Muscle of back (tissue), 13 donors: Measurements from ENCODE around the gene UBR2. TPM values are rescaled to one million over a fixed set of nuclear protein-coding genes. Genes with fewer than 3 reads are reported as not detected.

ENCODE experiments used
- DNase-seq, 3 donors: peaks; one replicate each; pipeline versions ENCODE4 v3.0.0 to v3.0.0-alpha.2; 2013
- long read RNA-seq, 9 donors: transcript quantifications; one replicate each; lab custom pipeline, GENCODE V29; 2026
- polyA plus RNA-seq, 10 donors: library from polyadenylated mRNA; unstranded; fragments of 120-200 nt; gene quantifications; one replicate each; pipeline ENCODE4 v1.2.1, GENCODE V29; 2013; ENCODE audit not compliant: insufficient read length in 10 of 10

The UBR2 gene
- polyA plus RNA-seq = 10 to 100 TPM; 13.1 to 22.1 (median 17.2) TPM
- long read RNA-seq, donor 1 = 0 reads
- long read RNA-seq, donor 2 = 0 reads
- long read RNA-seq, donor 3 = 0 reads
- long read RNA-seq, donor 4 = 0 reads
- long read RNA-seq, donor 5, partial matches to known transcripts = 5 of 5 reads
- long read RNA-seq, donor 5, other reads (novel, unspliced or antisense) = 0 of 5 reads
- long read RNA-seq, donor 6 = 0 reads
- long read RNA-seq, donor 7 = 0 reads
- long read RNA-seq, donor 8 = 0 reads
- long read RNA-seq, donor 9 = 0 reads

DNA sequence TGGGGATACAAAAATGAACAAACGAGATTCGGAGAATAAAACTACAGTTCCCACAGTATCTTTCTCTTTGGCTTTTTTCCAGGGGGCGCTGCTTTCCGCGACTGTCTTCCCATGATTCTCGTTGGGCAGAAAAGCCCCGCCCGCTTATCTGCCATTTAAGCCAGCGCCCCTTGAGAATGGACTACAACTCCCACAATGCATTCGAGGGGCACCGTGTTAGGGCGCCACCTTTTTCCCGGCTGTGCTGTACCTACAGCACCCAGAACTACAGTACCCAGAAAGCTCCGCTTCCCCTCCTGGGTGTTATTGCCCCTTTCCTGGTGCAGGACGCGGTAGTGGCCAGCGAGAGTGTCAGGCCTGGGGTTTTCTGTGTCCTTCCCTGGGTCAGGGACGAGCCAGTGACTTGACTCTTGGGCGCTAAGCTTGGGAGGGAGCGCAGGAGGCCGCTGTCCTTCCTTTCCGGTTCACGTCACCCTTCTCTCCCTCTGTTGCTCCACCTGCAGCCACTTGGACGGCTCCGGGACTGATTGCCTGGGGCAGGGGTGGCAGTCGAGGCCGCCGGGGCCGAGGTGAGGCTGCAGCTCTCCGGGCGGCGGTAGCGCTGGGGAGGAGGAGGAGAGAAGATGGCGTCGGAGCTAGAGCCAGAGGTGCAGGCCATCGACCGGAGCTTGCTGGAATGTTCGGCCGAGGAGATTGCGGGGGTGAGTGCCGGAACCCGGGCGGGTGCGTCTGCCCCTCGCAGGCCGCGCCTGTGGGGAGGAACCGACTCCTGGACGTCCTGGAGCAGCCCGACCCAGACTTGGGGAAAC lies at the start of gene UBR2:
Gene UBR2 (plus strand): TSS at position 333 of the 809 bp plus-strand sequence. CDS start 291 bp downstream, at position 624.
- DNase-seq = peak; percentile 98 to 99 (median 99)

DNA sequence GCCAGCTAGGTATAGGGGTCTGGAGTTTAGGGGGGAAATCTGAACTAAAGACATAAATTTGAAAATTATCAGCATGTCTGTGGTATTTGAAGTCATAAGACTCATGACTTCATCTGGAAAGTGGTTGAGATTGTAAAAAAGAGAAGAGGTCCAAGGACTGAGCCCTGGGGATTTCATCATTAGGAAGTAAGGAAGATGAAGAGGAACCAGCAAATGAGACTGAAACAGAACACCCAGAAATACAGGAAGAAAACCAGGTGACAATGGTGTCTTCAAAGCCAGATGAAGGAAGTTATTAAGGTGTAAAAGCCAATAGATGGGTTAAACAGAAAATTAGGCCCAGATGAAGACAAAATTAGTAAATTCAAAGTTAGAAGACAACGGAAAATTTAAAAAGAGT lies 49.1 kb upstream of the UBR2 start:
- DNase-seq = no peak

DNA sequence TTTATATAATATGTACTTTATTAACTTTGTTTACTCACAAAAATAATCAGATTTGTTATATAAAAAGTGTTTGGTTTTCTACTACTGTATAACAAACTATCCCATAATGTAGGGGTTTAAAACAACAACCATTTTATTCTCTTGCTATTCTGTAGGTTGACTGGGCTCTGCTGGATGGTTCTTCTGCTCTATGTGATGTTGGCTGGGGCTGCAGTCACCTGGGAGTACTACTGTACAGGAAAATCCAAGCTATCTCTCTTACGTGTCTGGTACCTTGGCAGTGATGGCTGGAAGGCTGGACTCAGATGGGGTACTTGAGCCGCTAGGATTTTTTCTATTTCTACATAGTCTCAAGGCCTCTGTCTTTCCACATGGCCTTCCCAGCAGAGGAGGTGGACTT lies 44.0 kb upstream of the UBR2 start:
- DNase-seq = no peak

DNA sequence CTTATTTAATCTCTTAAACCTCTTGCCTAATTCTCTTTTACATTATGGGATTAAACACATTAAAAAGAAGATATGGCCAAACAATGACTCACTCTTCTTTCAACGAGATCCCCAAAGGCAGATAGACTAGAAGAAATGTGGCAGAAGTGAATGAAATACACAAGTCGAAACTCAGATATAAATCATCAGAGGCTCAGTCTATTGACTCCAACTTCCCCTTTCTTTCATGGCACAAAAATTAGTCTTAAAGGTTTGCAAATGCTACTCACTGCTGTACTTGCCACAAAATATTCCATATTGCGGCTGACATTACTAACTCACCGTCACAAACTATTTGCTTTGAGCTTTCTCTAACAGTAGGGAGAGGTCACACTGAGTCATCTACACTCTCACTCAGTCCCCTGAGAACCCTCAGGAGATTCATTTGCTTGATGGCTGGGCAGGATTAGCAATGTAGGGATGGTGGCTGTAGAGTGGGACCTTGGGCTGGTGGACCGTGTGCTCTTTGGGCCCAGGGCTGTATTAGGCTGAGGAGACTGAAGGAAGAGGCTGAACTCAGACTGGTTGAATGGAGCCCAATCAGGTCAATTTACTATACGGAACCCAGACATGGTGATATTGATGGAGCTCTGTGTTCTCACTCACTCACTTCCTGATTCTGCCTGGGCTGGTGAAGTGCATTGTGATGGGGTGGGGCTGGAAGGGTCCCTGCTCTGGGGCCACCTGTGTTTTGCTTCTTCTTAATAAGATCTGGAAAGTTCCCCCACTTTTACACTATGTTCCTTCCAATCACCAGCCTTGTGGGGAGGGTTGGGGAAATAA lies 42.8 kb upstream of the UBR2 start:
- DNase-seq = peak in 1 of 3 donors; percentile 76

DNA sequence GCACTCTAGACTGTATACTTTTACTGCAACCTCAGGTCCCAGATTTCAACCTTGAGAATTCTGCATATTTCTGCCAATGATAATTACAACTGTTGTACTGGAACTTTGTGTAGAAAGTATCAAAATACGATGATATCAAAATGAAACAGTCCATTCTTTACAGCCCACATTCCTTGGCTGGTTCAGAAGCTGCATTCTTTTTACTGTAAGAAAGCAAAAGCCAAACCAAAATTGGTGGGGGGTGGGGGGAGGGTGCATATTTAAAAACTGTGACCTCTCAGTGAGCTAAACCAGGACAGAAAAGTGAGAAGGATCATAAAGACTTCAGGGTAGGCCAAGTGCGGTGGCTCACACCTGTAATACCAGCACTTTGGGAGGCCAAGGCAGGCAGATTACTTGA lies 41.8 kb upstream of the UBR2 start:
- DNase-seq = no peak

DNA sequence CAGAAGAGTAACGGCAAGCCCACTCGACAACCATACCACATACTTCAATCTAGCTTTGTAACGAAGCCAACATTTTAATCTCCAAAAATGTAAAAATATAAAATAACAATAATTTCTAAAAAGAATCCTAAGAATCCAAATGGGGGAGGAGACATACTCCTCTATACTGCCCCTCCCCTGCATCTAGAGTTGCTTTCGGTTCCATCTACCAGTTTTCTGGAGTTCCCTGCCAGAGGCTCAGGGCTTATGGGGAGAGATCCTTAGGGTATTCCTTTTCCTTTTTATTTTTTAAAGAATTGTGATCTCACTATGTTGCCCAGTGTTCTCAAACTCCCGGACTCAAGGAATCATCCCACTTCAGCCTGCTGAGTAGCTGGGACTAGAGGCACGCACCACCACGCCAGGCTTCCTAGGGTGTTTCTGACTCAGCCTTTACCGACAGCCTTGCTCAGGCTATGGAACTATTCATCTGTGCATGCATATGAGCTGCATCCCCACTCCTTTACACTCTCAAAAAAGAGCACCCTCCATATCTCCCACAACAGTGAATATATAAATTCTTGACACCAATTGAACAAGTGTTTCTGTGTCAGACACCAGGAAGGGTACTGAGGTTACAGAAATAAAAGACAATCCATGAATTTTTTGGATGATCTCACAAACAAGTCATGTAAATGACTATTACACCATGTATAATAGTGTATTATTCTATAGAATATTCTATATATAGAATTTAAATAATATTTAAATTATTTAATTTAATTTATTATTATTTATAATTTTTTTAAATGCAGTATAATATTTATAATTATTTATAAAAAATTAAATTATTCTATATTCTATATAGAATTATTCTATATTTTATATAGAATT lies 40.7 kb upstream of the UBR2 start:
- DNase-seq = no peak

DNA sequence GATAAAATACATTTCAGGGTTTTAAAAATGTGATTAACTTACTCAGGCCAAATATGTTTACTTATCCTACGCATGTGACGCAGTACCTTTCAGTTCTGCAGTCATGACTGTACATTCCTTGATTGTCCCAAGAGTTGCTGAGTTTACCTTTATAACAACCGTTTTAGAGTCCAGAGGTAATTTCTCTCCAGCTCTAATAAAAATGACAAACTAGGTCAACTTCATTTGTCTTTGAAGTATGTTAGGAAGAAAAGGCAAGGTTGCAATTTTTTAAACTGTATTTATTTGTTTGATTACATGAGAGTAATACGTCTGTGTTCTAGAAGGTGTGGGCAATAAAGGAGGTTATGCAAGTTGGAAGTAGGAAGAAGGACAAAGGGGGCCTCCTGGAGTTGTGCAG lies 38.6 kb upstream of the UBR2 start:
- DNase-seq = no peak

DNA sequence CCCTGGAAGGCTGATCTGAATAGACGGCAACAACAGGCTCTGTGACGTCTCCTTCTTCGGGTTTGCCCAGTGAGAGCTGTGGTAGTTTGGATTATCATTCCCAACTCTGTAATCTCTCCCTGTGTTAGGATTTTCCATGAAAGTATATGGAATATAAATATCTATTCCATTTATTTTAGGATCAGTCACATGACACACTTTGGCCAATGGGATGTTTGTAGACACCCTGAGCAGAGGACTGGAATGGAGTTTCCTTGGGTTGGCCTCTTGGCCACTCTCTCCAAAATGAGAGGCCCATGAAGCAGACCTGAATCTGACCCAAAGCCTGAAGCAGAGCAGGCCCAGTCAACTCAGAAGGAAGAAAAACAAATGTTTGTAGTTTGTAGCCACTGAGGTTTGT lies 37.2 kb upstream of the UBR2 start:
- DNase-seq = no peak

DNA sequence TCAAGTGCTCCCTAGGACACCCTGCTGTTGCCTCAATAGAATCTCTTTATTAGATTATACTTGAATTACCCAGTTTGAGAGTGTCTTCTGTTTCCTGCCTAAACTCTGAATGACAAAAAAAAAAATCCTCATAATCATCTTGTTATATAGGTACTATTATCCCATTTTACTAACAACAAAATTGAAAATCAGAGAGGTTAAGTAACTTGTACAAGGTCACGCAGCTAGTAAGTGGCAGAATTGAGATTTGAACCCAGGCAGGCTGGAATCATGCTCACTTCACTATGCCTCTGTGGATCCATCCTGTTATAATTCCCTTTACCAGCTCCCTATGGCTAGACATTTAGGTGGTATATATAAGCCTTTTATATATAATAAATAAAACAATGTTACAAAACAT lies 36.6 kb upstream of the UBR2 start:
- no peak for DNase-seq

DNA sequence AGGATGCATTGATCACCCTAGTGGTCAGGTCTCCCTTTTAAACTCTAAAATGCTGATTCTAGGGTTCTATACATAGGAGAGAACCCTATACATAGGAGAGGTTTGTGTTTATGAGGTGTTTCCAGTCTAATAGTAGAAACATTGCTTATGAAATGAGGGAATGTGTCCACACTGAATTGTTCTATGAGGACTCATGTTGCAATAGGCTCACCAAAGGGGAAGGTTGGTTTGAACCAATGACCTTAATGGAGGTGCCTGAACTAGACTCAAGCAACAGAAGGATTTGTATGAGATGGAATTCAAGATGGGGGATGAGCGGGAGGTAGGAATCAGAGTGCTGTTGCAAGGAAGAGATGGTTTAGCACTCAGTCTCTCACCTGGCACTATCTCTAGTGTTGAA lies 33.5 kb upstream of the UBR2 start:
- no peak for DNase-seq

DNA sequence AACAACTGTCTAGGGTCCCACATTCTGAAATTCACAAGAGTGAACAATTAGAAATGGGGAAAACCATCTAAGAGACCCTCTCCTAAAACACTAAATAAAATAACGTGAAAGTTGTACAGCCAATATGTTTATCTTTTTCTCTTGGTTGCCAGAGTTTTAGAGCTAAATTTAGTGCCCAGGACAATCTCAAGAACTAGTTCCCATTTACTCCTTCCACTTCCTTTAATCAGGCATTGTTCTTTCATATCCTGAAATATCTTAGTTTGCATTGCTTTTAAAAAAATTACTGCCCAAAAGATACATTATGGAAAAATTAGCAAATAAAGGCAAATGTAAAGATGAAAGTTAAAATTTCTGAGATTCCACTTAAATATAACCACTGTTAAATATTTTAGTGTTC lies 33.1 kb upstream of the UBR2 start:
- no peak for DNase-seq

DNA sequence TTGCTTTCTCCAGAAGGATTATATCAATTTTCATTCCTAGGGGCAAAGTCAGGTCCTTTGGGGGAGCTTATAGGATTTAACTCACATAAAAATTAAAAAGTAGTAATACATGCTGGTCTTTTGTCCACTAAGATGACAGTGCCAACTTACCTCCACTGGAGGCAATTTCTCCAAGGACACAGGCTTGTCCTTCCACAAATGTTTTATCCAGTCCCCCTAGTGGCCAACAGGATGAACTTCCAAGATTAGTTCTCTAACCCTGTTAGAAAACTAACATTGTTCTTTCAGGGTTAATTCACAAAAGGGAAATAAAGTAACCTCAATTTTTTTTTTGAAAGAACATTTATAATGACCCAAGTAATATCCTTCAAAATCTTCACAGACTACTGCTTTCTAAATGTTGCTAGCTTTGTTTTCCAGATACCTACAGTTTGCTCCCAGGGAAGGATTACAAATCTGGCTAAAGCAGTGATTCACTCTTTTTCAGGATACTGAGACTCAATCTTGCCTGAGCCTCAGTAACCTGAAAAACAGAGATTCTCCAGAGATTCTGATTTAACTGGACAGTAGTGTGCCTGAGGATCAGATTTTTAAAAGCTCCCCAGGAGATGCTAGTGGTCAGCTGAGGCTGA lies 31.7 kb upstream of the UBR2 start:
- DNase-seq = peak in 2 of 3 donors; percentile 27 to 51

DNA sequence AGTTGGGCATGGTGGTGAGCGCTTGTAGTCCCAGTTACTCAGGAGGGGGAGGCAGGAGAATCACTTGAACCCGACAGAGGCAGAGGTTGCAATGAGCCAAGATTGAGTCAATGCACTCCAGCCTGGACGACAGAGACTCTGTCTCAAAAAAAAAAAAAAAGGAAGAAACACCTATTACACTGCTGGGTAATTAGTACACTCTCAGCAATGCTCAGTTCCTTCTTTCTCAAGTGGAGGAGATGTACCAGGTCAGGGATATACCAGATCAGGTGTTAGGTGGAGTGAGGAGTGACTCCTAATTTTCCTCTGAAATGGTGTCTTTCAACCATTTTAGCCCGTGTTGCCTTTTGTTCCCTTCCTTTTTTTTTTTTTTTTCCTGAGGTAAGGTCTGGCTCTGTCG lies 30.0 kb upstream of the UBR2 start:
- DNase-seq = no peak

DNA sequence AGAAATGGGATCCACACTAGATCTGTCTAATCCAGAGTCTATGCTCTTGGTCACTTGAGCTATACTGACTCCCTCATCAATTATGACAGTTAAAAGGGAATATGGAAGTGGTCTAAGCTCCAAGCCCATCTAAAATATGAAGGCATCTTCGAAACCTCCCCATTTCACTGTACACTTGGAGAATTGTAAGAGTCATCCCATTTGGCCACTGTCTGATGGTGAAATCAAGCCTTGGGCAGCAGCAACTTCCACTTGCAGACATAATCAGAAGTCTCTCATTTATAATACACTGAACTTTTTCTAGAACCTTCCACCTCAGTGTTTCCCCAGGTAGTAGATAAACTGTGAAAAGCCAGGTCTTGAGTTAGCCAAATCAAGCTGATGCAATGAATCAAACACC lies 26.3 kb upstream of the UBR2 start:
- DNase-seq = no peak

DNA sequence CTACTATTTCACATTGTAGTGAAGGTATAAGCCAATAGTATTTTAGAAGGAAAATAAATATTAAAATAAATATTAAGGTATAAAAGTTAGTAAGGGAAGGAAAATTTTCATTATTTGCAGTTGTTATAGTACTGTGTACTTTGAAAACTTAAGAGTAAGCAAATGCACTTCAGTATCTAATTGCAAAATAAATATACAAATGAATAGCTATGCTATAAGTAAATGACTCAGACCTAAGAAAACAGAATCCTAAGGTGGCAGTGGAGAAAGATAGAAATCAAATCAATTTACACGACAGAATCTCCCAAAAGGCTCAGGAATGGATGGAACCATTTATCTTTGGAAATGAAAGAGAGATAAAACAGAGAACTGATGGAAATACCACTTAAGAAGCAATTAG lies 24.7 kb upstream of the UBR2 start:
- no peak for DNase-seq

DNA sequence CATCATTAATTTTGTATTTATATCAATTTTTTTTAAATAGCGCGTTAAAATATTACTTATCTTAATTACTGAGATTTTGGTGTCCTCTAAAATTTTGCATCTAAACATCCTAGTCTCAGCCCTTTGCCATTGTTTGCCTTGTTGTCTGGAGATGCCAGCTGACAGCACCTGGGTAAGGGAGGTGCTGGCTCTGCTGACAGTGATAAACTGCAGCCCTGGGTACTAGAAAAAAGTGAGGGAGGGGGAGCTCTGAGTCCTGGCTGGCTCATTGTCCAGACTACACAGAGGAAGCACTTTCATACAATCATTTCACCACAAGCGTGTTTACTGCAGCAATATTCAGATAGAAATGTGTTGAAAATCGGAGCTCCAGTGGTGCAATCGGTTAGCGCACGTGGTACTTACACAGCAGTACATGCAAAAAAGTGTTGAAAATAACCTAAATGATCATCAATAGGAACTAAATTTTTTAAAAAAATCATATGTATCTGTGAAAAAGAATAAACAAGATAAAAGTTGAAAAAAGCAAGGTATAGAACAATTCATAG lies 18.5 kb upstream of the UBR2 start:
- DNase-seq = no peak

DNA sequence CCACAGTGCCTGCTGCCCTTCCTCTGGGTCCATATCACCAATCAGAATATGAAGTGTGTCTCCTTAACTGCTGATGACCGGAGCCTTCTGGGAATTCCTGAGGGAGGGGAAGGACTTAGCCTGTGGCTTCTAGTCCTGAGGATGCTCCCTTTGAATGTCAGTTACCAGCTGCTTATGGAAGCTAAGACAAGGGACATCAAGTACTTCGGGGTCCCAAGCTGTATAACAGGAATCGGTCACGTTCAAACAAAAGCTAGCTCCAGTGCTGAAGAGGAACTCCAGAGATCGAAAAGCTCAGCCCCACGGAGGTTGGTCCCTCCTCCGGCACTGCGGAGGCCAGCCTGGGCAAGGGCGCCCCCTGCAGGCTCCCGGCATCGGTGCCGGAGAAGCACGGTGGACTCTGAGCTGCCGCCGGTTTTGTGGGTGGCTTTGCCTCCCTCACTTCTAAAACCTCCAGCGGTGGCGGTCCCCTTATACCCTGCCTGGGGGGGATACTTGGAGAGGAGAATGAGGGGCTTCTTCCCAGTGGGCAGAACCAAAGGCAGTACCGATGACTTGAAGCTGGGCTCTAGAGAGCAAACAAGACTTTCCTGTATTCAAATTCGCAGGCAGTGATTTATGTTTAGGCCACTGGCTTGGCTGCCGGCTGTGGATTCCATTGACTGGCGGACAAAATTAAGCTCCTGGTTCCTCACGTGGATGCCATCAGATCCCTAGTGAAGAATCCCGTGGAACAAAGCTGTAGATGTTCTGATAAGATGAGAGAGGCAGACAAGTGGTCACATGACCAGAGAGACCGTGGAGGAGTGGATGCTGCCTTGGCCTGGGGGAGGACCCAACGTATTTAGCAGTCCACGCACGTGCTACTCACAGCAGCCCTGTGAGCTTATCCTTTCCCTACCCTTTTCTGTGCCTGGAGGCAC lies 16.2 kb upstream of the UBR2 start:
- DNase-seq = peak; percentile 69 to 94 (median 88)

DNA sequence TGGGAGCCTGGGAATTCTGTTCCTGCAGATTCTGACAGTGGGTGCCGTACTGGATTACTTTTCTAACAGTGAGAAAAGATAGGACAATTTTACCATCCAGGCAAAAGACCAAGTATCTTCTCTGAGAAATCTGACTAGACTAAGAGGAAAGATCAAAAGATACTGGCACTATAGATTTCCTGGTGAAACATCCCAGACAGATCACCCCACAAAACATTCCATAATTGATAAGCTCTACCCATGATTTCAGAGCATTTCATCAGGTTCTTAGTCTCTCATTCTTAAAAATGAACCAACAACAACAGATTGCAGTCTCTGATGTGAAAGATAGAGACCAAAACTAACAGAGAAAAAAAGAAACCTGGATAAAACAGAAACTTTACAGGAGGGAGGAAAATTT lies 13.6 kb upstream of the UBR2 start:
- no peak for DNase-seq

DNA sequence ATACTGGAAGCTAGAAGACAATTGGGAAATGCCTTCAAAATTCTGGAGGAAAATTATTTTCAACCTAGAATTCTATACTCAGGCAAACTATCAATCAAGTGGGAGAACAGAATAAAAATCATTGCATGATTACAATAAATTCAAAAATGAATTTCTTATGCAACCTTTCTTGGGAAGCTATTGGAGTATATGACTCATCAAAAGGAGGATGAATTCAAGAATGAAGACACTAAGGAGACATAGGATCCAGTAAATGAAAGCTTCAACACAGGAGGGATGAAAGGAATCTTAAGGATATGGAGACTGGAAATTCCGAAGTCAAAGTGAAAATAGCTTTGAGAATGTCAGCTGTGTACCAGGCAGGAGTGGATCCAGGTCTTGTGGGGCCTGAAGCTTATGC lies 12.6 kb upstream of the UBR2 start:
- DNase-seq = no peak

DNA sequence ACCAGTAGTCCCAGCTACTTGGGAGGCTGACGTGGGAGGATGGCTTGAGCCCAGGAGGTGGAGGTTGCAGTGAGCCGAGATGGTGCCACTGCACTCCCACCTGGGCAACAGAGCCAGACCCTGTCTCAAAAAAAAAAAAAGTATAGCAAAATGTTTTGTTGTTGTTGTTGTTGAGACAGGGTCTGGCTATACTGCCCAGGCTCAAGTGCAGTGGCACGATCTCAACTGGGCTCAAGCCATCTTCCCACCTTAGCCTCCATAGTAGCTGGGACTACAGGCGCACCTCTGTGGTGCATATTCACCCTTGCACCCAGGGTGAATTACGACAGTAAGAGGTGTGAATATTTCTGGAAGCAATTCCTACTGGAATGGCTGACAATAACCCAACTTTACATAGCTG lies 11.4 kb upstream of the UBR2 start:
- no peak for DNase-seq
